ENCODE data around the gene DDX56. TPM values are rescaled to one million over a fixed set of nuclear protein-coding genes. Genes with fewer than 3 reads are reported as not detected.

Gene DDX56
- total RNA-seq, 1 experiment from 2014 or later = 154 TPM

- Histone ChIP-seq H3K27me3 (replicated peaks; ENCODE audit: control insufficient read depth, insufficient read depth, low read length) (no peaks in the 10 kb centered on the region), H3K9me3 (no peaks in the 10 kb centered on the region), H3K4me3 (ENCODE audit: low read depth, low read length) (peak within 1 kb of the TSS; percentile 21), H3K4me1 (peaks cover 31% of the 10 kb centered on the region), H3K36me3 (ENCODE audit: control insufficient read depth, insufficient read depth, low read length) (peaks cover 1% of the 10 kb centered on the region)
- H3K4me3 Mint-ChIP-seq (ENCODE audit: unreplicated experiment) = no peak within 1 kb of the TSS
- peak within 1 kb of the TSS; percentile 66 for H3K27ac Mint-ChIP-seq (ENCODE audit: unreplicated experiment)
- H3K9me3 Mint-ChIP-seq (ENCODE audit: unreplicated experiment) = no peaks in the 10 kb centered on the region
- CTCF ChIA-PET = interaction anchor here (1.5 kb wide), 1 partner anchor 24 kb away, joined by 3 read pairs; no protein-coding TSS in a partner anchor
- BruUV-seq (replicated peaks) = no TSS peak
- POLR2A ChIA-PET = no interaction called here
- no peaks in the 10 kb centered on the region for H3K27me3 Mint-ChIP-seq (ENCODE audit: insufficient read depth, unreplicated experiment)
- peak; percentile 62 to 77 for DNase-seq
- H3K4me1 Mint-ChIP-seq (ENCODE audit: low read depth, unreplicated experiment) = peaks cover 27% of the 10 kb centered on the region
- TF ChIP-seq CTCF (IDR thresholded peaks at IDR 0.05; ENCODE audit: insufficient read depth in 1 of 2, low read depth in 1 of 2, low read length in 1 of 2, severe bottlenecking in 1 of 2, unreplicated experiment in 1 of 2) = no peak
- no peaks in the 10 kb centered on the region for H3K36me3 Mint-ChIP-seq (ENCODE audit: insufficient read depth, unreplicated experiment)
- intact Hi-C loops (cut with micrococcal nuclease; ENCODE audit: unreplicated experiment) = loop anchor here (2.0 kb wide), 1 partner anchor 50 kb away; the partner anchor contains the start of gene NUDCD3
Observed at GRCh38 chr7:44541028-44541869, 32.5 kb downstream of the DDX56 start, which contains the start of gene NPC1L1. Gene NPC1L1, minus strand, starts transcription at chr7:44541330. Its CDS starts 71 bp downstream, at chr7:44541259.

- Mint-ChIP-seq H3K4me1 (ENCODE audit: low read depth, unreplicated experiment) (peaks cover 27% of the 10 kb centered on the region), H3K9me3 (ENCODE audit: unreplicated experiment) (no peaks in the 10 kb centered on the region), H3K27ac (ENCODE audit: unreplicated experiment) (peak overlapping the region; percentile 66), H3K27me3 (ENCODE audit: insufficient read depth, unreplicated experiment) (no peaks in the 10 kb centered on the region), H3K36me3 (ENCODE audit: insufficient read depth, unreplicated experiment) (no peaks in the 10 kb centered on the region), H3K4me3 (ENCODE audit: unreplicated experiment) (no peak overlapping the region)
- H3K4me3 ChIP-seq (ENCODE audit: low read depth, low read length) = peak overlapping the region; percentile 21
- H3K36me3 ChIP-seq (ENCODE audit: control insufficient read depth, insufficient read depth, low read length) = peaks cover 1% of the 10 kb centered on the region
- peaks cover 31% of the 10 kb centered on the region for H3K4me1 ChIP-seq
- H3K27me3 ChIP-seq (replicated peaks; ENCODE audit: control insufficient read depth, insufficient read depth, low read length) = no peaks in the 10 kb centered on the region
- no peak for TF ChIP-seq CTCF (IDR thresholded peaks at IDR 0.05; ENCODE audit: insufficient read depth in 1 of 2, low read depth in 1 of 2, low read length in 1 of 2, severe bottlenecking in 1 of 2, unreplicated experiment in 1 of 2)
- no peaks in the 10 kb centered on the region for H3K9me3 ChIP-seq
- ChIA-PET POLR2A (no interaction called here), CTCF (no interaction called here)
- DNase-seq = no peak
- intact Hi-C loops (cut with micrococcal nuclease; ENCODE audit: unreplicated experiment) = loop anchor here (2.0 kb wide), 1 partner anchor 50 kb away; the partner anchor contains the start of gene NUDCD3
- BruUV-seq (replicated peaks) = TSS peak; percentile 33
Observed at GRCh38 chr7:44540592-44541027, 33.1 kb downstream of the DDX56 start.

- no peak for TF ChIP-seq CTCF (IDR thresholded peaks at IDR 0.05; ENCODE audit: insufficient read depth in 1 of 2, low read depth in 1 of 2, low read length in 1 of 2, severe bottlenecking in 1 of 2, unreplicated experiment in 1 of 2)
- CTCF ChIA-PET = no interaction called here
- H3K27me3 Mint-ChIP-seq (ENCODE audit: insufficient read depth, unreplicated experiment) = no peaks in the 10 kb centered on the region
- no peaks in the 10 kb centered on the region for H3K27me3 ChIP-seq (replicated peaks; ENCODE audit: control insufficient read depth, insufficient read depth, low read length)
- no peaks in the 10 kb centered on the region for H3K9me3 Mint-ChIP-seq (ENCODE audit: unreplicated experiment)
- H3K9me3 ChIP-seq = no peaks in the 10 kb centered on the region
- peak overlapping the region; percentile 66 for H3K27ac Mint-ChIP-seq (ENCODE audit: unreplicated experiment)
- no peak overlapping the region; the same call in 1 of the 2 replicates for H3K4me3 ChIP-seq (ENCODE audit: low read depth, low read length)
- peaks cover 1% of the 10 kb centered on the region for H3K36me3 ChIP-seq (ENCODE audit: control insufficient read depth, insufficient read depth, low read length)
- H3K4me1 Mint-ChIP-seq (ENCODE audit: low read depth, unreplicated experiment) = peaks cover 27% of the 10 kb centered on the region
- DNase-seq = no peak
- BruUV-seq (replicated peaks) = no TSS peak
- peaks cover 31% of the 10 kb centered on the region for H3K4me1 ChIP-seq
- H3K36me3 Mint-ChIP-seq (ENCODE audit: insufficient read depth, unreplicated experiment) = no peaks in the 10 kb centered on the region
- H3K4me3 Mint-ChIP-seq (ENCODE audit: unreplicated experiment) = no peak overlapping the region
- intact Hi-C loops (cut with micrococcal nuclease; ENCODE audit: unreplicated experiment) = loop anchor here (2.0 kb wide), 1 partner anchor 49 kb away; the partner anchor contains the start of gene NUDCD3
- POLR2A ChIA-PET = no interaction called here
Observed at GRCh38 chr7:44539669-44540506, 33.8 kb downstream of the DDX56 start.
